Caco-2 (cell line): ENCODE results near the gene ITPRIPL2. TPM values are rescaled to one million over a fixed set of nuclear protein-coding genes. Genes with fewer than 3 reads are reported as not detected.
A peak's percentile ranks its signal among the peaks of the same experiment; 100 is the strongest.

Experiments
- BruUV-seq: library from RNA; stranded (reverse); fragments of 400-500 nt; replicated peaks from 2 replicates; lab custom pipeline; 2021; lab: Mats Ljungman, UMichigan
- CTCF ChIA-PET: fragments of 300-600 bp; sonication (Branson Sonifier 250); formaldehyde crosslinking; loops from one replicate; lab custom pipeline; 2022; ENCODE audit warnings: antibody characterized with exemption; lab: Charles Lee
- POLR2A ChIA-PET: fragments of 300-600 bp; sonication (Branson Sonifier 250); formaldehyde crosslinking; loops from one replicate; lab custom pipeline; 2022; ENCODE audit warnings: antibody characterized with exemption; lab: Charles Lee
- DNase-seq, 2 experiments: peaks; one replicate each; pipeline versions ENCODE4 v3.0.0 to v3.0.0-alpha.2; 2020 to 2022
- H3K27me3 ChIP-seq: replicated peaks from 2 replicates; pipeline ENCODE4 v1.6.0; 2011; ENCODE audit warnings: low read length; ENCODE audit not compliant: control insufficient read depth, insufficient read depth
- H3K36me3 ChIP-seq: 2 replicates; pipeline ENCODE4 v1.5.1; 2011; ENCODE audit warnings: low read length; ENCODE audit not compliant: control insufficient read depth, insufficient read depth
- H3K4me1 ChIP-seq: fragments of 250-450 bp; sonication (Bioruptor Pico); 2 replicates; pipeline ENCODE4 v1.5.1; 2020; ENCODE audit warnings: mild to moderate bottlenecking
- H3K4me3 ChIP-seq: 2 replicates; pipeline ENCODE4 v1.5.1; 2011; ENCODE audit warnings: low read depth, mild to moderate bottlenecking, control low read depth, low read length
- H3K9me3 ChIP-seq: fragments of 250-450 bp; sonication (Bioruptor Pico); 2 replicates; pipeline ENCODE4 v1.5.1; 2020; ENCODE audit warnings: mild to moderate bottlenecking, moderate library complexity
- H3K27ac Mint-ChIP-seq: one replicate; pipeline ENCODE4 v1.8.0; 2022; ENCODE audit warnings: mixed read lengths; ENCODE audit not compliant: unreplicated experiment
- H3K27me3 Mint-ChIP-seq: one replicate; pipeline ENCODE4 v1.8.0; 2022; ENCODE audit warnings: mixed read lengths; ENCODE audit not compliant: insufficient read depth, unreplicated experiment
- H3K36me3 Mint-ChIP-seq: one replicate; pipeline ENCODE4 v1.8.0; 2022; ENCODE audit warnings: mild to moderate bottlenecking, mixed read lengths; ENCODE audit not compliant: insufficient read depth, unreplicated experiment
- H3K4me1 Mint-ChIP-seq: one replicate; pipeline ENCODE4 v1.8.0; 2022; ENCODE audit warnings: low read depth, mixed read lengths; ENCODE audit not compliant: unreplicated experiment
- H3K4me3 Mint-ChIP-seq: one replicate; pipeline ENCODE4 v1.8.0; 2022; ENCODE audit warnings: mild to moderate bottlenecking, moderate library complexity, mixed read lengths; ENCODE audit not compliant: unreplicated experiment
- H3K9me3 Mint-ChIP-seq: one replicate; pipeline ENCODE4 v1.8.0; 2022; ENCODE audit warnings: mixed read lengths; ENCODE audit not compliant: unreplicated experiment
- CTCF ChIP-seq, 2 experiments: fragments of 200-600 bp in 1 of 2; IDR thresholded peaks; 1 replicate in 1 of 2; 2 replicates in 1 of 2; pipeline versions ENCODE4 v1.5.1 to v1.8.0; 2011 to 2022; ENCODE audit warnings: antibody characterized with exemption in 1 of 2, control low read depth in 1 of 2, inconsistent platforms in 1 of 2, low read depth in 1 of 2, low read length in 1 of 2, mild to moderate bottlenecking in 1 of 2, moderate library complexity in 1 of 2; ENCODE audit not compliant: insufficient read depth in 1 of 2, severe bottlenecking in 1 of 2, unreplicated experiment in 1 of 2
- intact Hi-C: fragments of 100-400 bp; cut with micrococcal nuclease; formaldehyde crosslinking; loops from one replicate; pipeline ENCODE4 v1.10.0; 2022; ENCODE audit not compliant: unreplicated experiment
- total RNA-seq: library from RNA; stranded (reverse); gene quantifications from 2 replicates; pipeline ENCODE4 v1.2.3, GENCODE V29; 2022

ITPRIPL2 gene
- total RNA-seq, 1 experiment from 2014 or later: 24.5 TPM

GRCh38 chr16:19086322-19087199 lies 27.2 kb upstream of the ITPRIPL2 start:
- POLR2A ChIA-PET: interaction anchor here (0.5 to 0.6 kb wide), 3 partner anchors 42 to 431 kb away, joined by 3 to 4 read pairs (median 3); no protein-coding TSS in a partner anchor
- BruUV-seq: no TSS peak

GRCh38 chr16:19088341-19088916 lies 25.3 kb upstream of the ITPRIPL2 start:
- H3K4me1 ChIP-seq: peaks cover 15% of the 10 kb centered on the region
- no peak overlapping the region for H3K4me3 ChIP-seq
- Mint-ChIP-seq H3K27me3 (no peaks in the 10 kb centered on the region), H3K4me1 (peaks cover 12% of the 10 kb centered on the region), H3K27ac (no peak overlapping the region), H3K4me3 (peak overlapping the region; percentile 24), H3K9me3 (no peaks in the 10 kb centered on the region), H3K36me3 (no peaks in the 10 kb centered on the region)
- no peaks in the 10 kb centered on the region for H3K36me3 ChIP-seq
- ChIA-PET POLR2A (interaction anchor here (0.6 kb wide), 1 partner anchor 98 kb away, joined by 3 read pairs; no protein-coding TSS in a partner anchor), CTCF (no interaction called here)
- BruUV-seq: no TSS peak
- no peaks in the 10 kb centered on the region for H3K27me3 ChIP-seq
- DNase-seq: no peak
- intact Hi-C loops: no loop called here
- no peak for TF ChIP-seq CTCF (IDR thresholded peaks at IDR 0.05; ENCODE audit: insufficient read depth in 1 of 2, low read depth in 1 of 2, low read length in 1 of 2, severe bottlenecking in 1 of 2, unreplicated experiment in 1 of 2)
- no peaks in the 10 kb centered on the region; the same call in 1 of the 2 replicates for H3K9me3 ChIP-seq

More at GRCh38 chr16:19086322-19087199, 27.2 kb upstream of the ITPRIPL2 start:
- H3K36me3 Mint-ChIP-seq: no peaks in the 10 kb centered on the region
- H3K9me3 Mint-ChIP-seq: no peaks in the 10 kb centered on the region
- peak overlapping the region; percentile 85 for H3K4me3 Mint-ChIP-seq
- Histone ChIP-seq H3K9me3 (no peaks in the 10 kb centered on the region; the same call in 1 of the 2 replicates), H3K36me3 (no peaks in the 10 kb centered on the region), H3K27me3 (no peaks in the 10 kb centered on the region), H3K4me1 (0 out of 2 replicates have a peak, but pooled peaks cover 10% of the 10 kb centered on the region), H3K4me3 (peak overlapping the region; percentile 41)
- peak; percentile 93 to 96 for DNase-seq
- CTCF ChIA-PET: interaction anchor here (0.6 to 1.5 kb wide), 16 partner anchors 19 to 296 kb away, joined by 3 to 9 read pairs (median 4); partner anchors contain the start of genes ARL6IP1, COQ7, ITPRIPL2 and TMC7
- peak; percentile 92 to 95 for TF ChIP-seq CTCF (IDR thresholded peaks at IDR 0.05; ENCODE audit: insufficient read depth in 1 of 2, low read depth in 1 of 2, low read length in 1 of 2, severe bottlenecking in 1 of 2, unreplicated experiment in 1 of 2)
- H3K27ac Mint-ChIP-seq: peak overlapping the region; percentile 86
- H3K4me1 Mint-ChIP-seq: no peaks in the 10 kb centered on the region
- intact Hi-C loops: loop anchor here (1.0 kb wide), 4 partner anchors 79 to 416 kb away; no protein-coding TSS in a partner anchor
- H3K27me3 Mint-ChIP-seq: no peaks in the 10 kb centered on the region

- H3K4me1 ChIP-seq: peaks cover 22% of the 10 kb centered on the region
- no peaks in the 10 kb centered on the region for H3K27me3 Mint-ChIP-seq
- no peak overlapping the region for H3K4me3 ChIP-seq
- no peak overlapping the region for H3K27ac Mint-ChIP-seq
- no TSS peak for BruUV-seq
- no peak overlapping the region for H3K4me3 Mint-ChIP-seq
- peaks cover 19% of the 10 kb centered on the region for H3K4me1 Mint-ChIP-seq
- no peaks in the 10 kb centered on the region for H3K36me3 Mint-ChIP-seq
- no peaks in the 10 kb centered on the region for H3K9me3 Mint-ChIP-seq
- intact Hi-C loops: no loop called here
- no peak for TF ChIP-seq CTCF (IDR thresholded peaks at IDR 0.05; ENCODE audit: insufficient read depth in 1 of 2, low read depth in 1 of 2, low read length in 1 of 2, severe bottlenecking in 1 of 2, unreplicated experiment in 1 of 2)
- no peaks in the 10 kb centered on the region; the same call in 1 of the 2 replicates for H3K9me3 ChIP-seq
- H3K27me3 ChIP-seq: no peaks in the 10 kb centered on the region
- H3K36me3 ChIP-seq: no peaks in the 10 kb centered on the region
- no peak for DNase-seq
- ChIA-PET POLR2A (interaction anchor here (0.6 kb wide), 2 partner anchors 39 to 97 kb away, joined by 3 to 8 read pairs; no protein-coding TSS in a partner anchor), CTCF (interaction anchor here (0.6 kb wide), 1 partner anchor 74 kb away, joined by 3 read pairs; no protein-coding TSS in a partner anchor)
These were observed 24.3 kb upstream of the ITPRIPL2 start for GRCh38 chr16:19089410-19089955.
